Body of pancreas (tissue), 4 donors: ENCODE data around the gene AKT1. TPM values are rescaled to one million over a fixed set of nuclear protein-coding genes. Genes with fewer than 3 reads are reported as not detected.

ENCODE experiments used
- ATAC-seq: fragments of 150-250 bp; one replicate; pipeline ENCODE4 v1.9.1; 2016
- DNase-seq, 4 donors: peaks; one replicate each; pipeline ENCODE4 v3.0.0-alpha.2; 2019
- H3K27ac ChIP-seq, 4 donors: fragments of 200-600 bp; sonication (generic); 1 replicate in 3 of 4; 2 replicates in 1 of 4; pipeline versions ENCODE4 v1.5.1 to v1.6.1; 2016 to 2019; ENCODE audit warnings: mild to moderate bottlenecking in 1 of 4, mixed read lengths in 1 of 4, moderate library complexity in 1 of 4
- H3K27me3 ChIP-seq, 2 donors: fragments of 200-600 bp; sonication (generic); one replicate each; pipeline ENCODE4 v1.6.0; 2016; ENCODE audit warnings: mild to moderate bottlenecking in 1 of 2
- H3K36me3 ChIP-seq, 2 donors: fragments of 200-600 bp; sonication (generic); replicated peaks in 1 of 2; 2 replicates each; pipeline ENCODE4 v1.5.1; 2016; ENCODE audit warnings: low read depth in 2 of 2; ENCODE audit not compliant: insufficient read depth in 1 of 2
- H3K4me1 ChIP-seq: fragments of 200-600 bp; sonication (generic); one replicate; pipeline ENCODE4 v1.6.0; 2016
- H3K4me3 ChIP-seq, 2 donors: fragments of 200-600 bp; sonication (generic); 1 replicate in 1 of 2; 2 replicates in 1 of 2; pipeline ENCODE4 v1.5.1; 2016 to 2019
- H3K9me3 ChIP-seq, 3 donors: fragments of 200-600 bp; sonication (generic); 1 replicate in 2 of 3; 2 replicates in 1 of 3; pipeline ENCODE4 v1.5.1; 2016
- CTCF ChIP-seq, 7 experiments: fragments of 450-650 bp in 4 of 7; fragments of 200-600 bp in 3 of 7; sonication (generic) in 3 of 7; IDR thresholded peaks; one replicate each; pipeline ENCODE4 v1.5.1; 2016 to 2019; ENCODE audit warnings: antibody characterized with exemption in 7 of 7
- POLR2A ChIP-seq, 3 donors: fragments of 450-650 bp; IDR thresholded peaks; one replicate each; pipeline ENCODE4 v1.6.1; 2016; ENCODE audit warnings: antibody characterized with exemption in 3 of 3, mild to moderate bottlenecking in 2 of 3
- WGBS, 2 donors: methylation state at CpG; one replicate each; pipeline ENCODE4 v1.1.5; 2017; 5-methylcytosine and 5-hydroxymethylcytosine counted together
- intact Hi-C: fragments of 100-400 bp; cut with DNase I; formaldehyde crosslinking; loops from one replicate; pipeline ENCODE4 v1.15.1; 2023
- total RNA-seq, 2 donors: library from RNA; depleted of rRNA; stranded (reverse); fragments of >200 nt; gene quantifications; one replicate each; pipeline ENCODE4 v1.1.0, GENCODE V29; 2016

AKT1 gene
- total RNA-seq, 2 donors from 2014 or later = 74.2 to 151 TPM

GRCh38 chr14:104783484-104784217, 11.9 kb downstream of the AKT1 start:
- Histone ChIP-seq H3K27me3 (no peaks in the 10 kb centered on the region), H3K4me3 (no peak overlapping the region), H3K36me3 (peaks cover 0 to 3% of the 10 kb centered on the region in 2 donors), H3K4me1 (peaks cover 38% of the 10 kb centered on the region), H3K9me3 (no peaks in the 10 kb centered on the region), H3K27ac (no peak overlapping the region)
- ATAC-seq (no peak), DNase-seq (no peak)
- 93 to 95% methylated on average over 8 to 15 of the region's 16 CpGs for WGBS, 2 donors
- TF ChIP-seq CTCF (IDR thresholded peaks at IDR 0.05) (no peak), POLR2A (IDR thresholded peaks at IDR 0.05) (no peak)
- intact Hi-C loops = no loop called here

GRCh38 chr14:104782808-104783139, 12.8 kb downstream of the AKT1 start:
- intact Hi-C loops = no loop called here
- ATAC-seq = no peak
- Histone ChIP-seq H3K4me1 (peaks cover 34% of the 10 kb centered on the region), H3K27me3 (no peaks in the 10 kb centered on the region), H3K27ac (no peak overlapping the region), H3K4me3 (no peak overlapping the region), H3K36me3 (peaks cover 0 to 3% of the 10 kb centered on the region in 2 donors), H3K9me3 (no peaks in the 10 kb centered on the region)
- 90% methylated on average over 13 of the region's 13 CpGs; no CpG with 5 or more reads in 1 of the 2 donors for WGBS, 2 donors
- DNase-seq = no peak
- TF ChIP-seq CTCF (IDR thresholded peaks at IDR 0.05) (no peak), POLR2A (IDR thresholded peaks at IDR 0.05) (no peak)

GRCh38 chr14:104782086-104782807, 13.3 kb downstream of the AKT1 start:
- Histone ChIP-seq H3K27me3 (no peaks in the 10 kb centered on the region), H3K4me3 (no peak overlapping the region), H3K27ac (no peak overlapping the region), H3K4me1 (peaks cover 33% of the 10 kb centered on the region), H3K36me3 (peaks cover 0 to 3% of the 10 kb centered on the region in 2 donors), H3K9me3 (no peaks in the 10 kb centered on the region)
- DNase-seq = no peak
- no peak for ATAC-seq
- intact Hi-C loops = no loop called here
- WGBS, 2 donors = 95 to 96% methylated on average over 9 to 18 of the region's 28 CpGs
- TF ChIP-seq POLR2A (IDR thresholded peaks at IDR 0.05) (no peak), CTCF (IDR thresholded peaks at IDR 0.05) (no peak)

GRCh38 chr14:104781271-104782077, 14.1 kb downstream of the AKT1 start:
- Histone ChIP-seq H3K27me3 (no peaks in the 10 kb centered on the region), H3K36me3 (peaks cover 0 to 3% of the 10 kb centered on the region in 2 donors), H3K27ac (no peak overlapping the region), H3K4me1 (peaks cover 34% of the 10 kb centered on the region), H3K9me3 (no peaks in the 10 kb centered on the region), H3K4me3 (no peak overlapping the region)
- TF ChIP-seq CTCF (IDR thresholded peaks at IDR 0.05) = no peak
- intact Hi-C loops = no loop called here
- ATAC-seq (no peak), DNase-seq (no peak)
- 89 to 93% methylated on average over 13 to 18 of the region's 20 CpGs for WGBS, 2 donors
